ENCODE results near the gene NDC80. TPM values are rescaled to one million over a fixed set of nuclear protein-coding genes. Genes with fewer than 3 reads are reported as not detected.

NDC80 gene
- total RNA-seq, 1 experiment from 2014 or later, result 36.0 TPM

DNA sequence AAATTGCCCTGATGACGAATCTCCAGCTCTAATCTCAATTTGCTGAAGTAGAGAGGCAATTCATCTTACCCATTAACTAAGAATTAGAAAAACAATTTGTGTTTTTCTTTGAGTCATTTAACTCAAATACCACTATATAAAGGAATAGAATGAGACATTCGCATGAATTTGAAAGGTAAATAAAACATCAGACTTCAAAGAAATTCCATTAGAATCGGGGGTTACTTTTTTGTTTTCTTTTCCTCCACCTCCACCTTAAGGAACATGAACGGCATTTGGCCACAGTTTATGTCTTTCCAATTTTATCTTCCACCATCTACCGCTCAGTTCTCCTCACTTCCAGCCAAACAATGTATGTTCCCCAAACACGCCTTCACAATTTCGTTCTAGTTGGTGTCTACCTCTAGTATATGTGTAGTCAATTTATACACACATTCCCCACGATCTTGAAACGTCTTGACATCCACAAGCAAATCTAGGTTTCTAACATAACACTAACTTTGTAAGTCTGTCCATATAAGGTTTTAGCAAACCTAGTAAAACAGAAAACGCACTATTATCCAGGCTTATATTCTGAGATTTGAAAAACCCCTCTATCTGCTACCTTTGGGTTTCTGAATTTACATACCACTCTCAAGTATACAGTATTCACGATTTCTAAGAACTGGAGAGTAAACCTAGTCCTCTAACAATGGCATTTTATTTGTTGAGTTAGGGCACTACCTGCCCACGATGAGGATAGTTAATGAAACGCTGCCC, 83.0 kb downstream of the NDC80 start:
- in situ Hi-C loops (cut with HindIII; ENCODE audit: low pct_unique_long_range_greater_than_20kb, low sequenced_read_pairs) (no loop called here), intact Hi-C loops (cut with micrococcal nuclease; ENCODE audit: unreplicated experiment) (no loop called here)
- Histone ChIP-seq H3K9me3 (ENCODE audit: control insufficient read depth, insufficient read depth, low read depth, low read length) (no peaks in the 10 kb centered on the region), H3K27me3 (ENCODE audit: control insufficient read depth, insufficient read depth, low read length) (no peaks in the 10 kb centered on the region), H3K4me1 (ENCODE audit: control insufficient read depth, insufficient read depth, low read length) (peaks cover 19% of the 10 kb centered on the region), H3K36me3 (ENCODE audit: control insufficient read depth, insufficient read depth, low read length) (peaks cover 6% of the 10 kb centered on the region; the same call in 1 of the 2 replicates), H3K4me3 (ENCODE audit: low read depth in 2 of 2, low read length in 2 of 2) (peak overlapping the region; percentile 82 to 94), H3K27ac (ENCODE audit: low read length) (peak overlapping the region; percentile 89)
- DNase-seq (ENCODE audit: low read depth, low spot score), result no peak
- ChIA-PET CTCF (no interaction called here), POLR2A (no interaction called here)
- no peak for ATAC-seq
- TSS peak; percentile 92 for BruUV-seq (replicated peaks)
- no peak for TF ChIP-seq REST (IDR thresholded peaks at IDR 0.05; ENCODE audit: insufficient read depth in 1 of 2, low read depth in 2 of 2, low read length in 1 of 2)
- no peak for TF ChIP-seq SIN3A (IDR thresholded peaks at IDR 0.05; ENCODE audit: borderline replicate concordance, insufficient read depth, low read depth, low read length)
- no peak for TF ChIP-seq TCF7L2 (IDR thresholded peaks at IDR 0.05; ENCODE audit: low read depth, low read length)
- no peak for TF ChIP-seq POLR2AphosphoS5 (IDR thresholded peaks at IDR 0.05; ENCODE audit: low read depth, low read length)
- TF ChIP-seq CTCF (IDR thresholded peaks at IDR 0.05), result no peak

DNA sequence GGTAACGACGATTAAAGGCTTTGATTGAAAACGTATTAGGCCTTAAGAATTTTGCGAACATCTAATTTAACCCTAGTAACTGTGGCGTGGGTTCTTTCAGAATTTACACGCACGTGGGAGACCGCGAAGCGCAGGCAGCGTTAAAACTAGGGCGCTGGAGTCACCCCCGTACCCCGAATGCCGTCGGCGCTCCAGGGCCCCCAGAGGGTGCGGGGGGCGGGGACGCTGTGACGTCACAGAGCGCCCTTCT, 83.5 kb downstream of the NDC80 start:
- no TSS peak for BruUV-seq (replicated peaks)
- H3K27me3 ChIP-seq (ENCODE audit: control insufficient read depth, insufficient read depth, low read length), result no peaks in the 10 kb centered on the region
- H3K4me3 ChIP-seq (ENCODE audit: low read depth in 2 of 2, low read length in 2 of 2), result peak overlapping the region; percentile 82 to 94
- ChIA-PET CTCF (no interaction called here), POLR2A (no interaction called here)
- no peaks in the 10 kb centered on the region for H3K9me3 ChIP-seq (ENCODE audit: control insufficient read depth, insufficient read depth, low read depth, low read length)
- ATAC-seq, result peak; percentile 66
- DNase-seq (ENCODE audit: low read depth, low spot score), result no peak
- peak overlapping the region; percentile 89 for H3K27ac ChIP-seq (ENCODE audit: low read length)
- H3K36me3 ChIP-seq (ENCODE audit: control insufficient read depth, insufficient read depth, low read length), result peaks cover 6% of the 10 kb centered on the region; the same call in 1 of the 2 replicates
- H3K4me1 ChIP-seq (ENCODE audit: control insufficient read depth, insufficient read depth, low read length), result peaks cover 21% of the 10 kb centered on the region
- in situ Hi-C loops (cut with HindIII; ENCODE audit: low pct_unique_long_range_greater_than_20kb, low sequenced_read_pairs) (no loop called here), intact Hi-C loops (cut with micrococcal nuclease; ENCODE audit: unreplicated experiment) (no loop called here)
- TF ChIP-seq SIN3A (IDR thresholded peaks at IDR 0.05; ENCODE audit: borderline replicate concordance, insufficient read depth, low read depth, low read length) (no peak), REST (IDR thresholded peaks at IDR 0.05; ENCODE audit: insufficient read depth in 1 of 2, low read depth in 2 of 2, low read length in 1 of 2) (no peak), CTCF (IDR thresholded peaks at IDR 0.05) (no peak), TCF7L2 (IDR thresholded peaks at IDR 0.05; ENCODE audit: low read depth, low read length) (no peak), POLR2AphosphoS5 (IDR thresholded peaks at IDR 0.05; ENCODE audit: low read depth, low read length) (no peak)

Data from Panc1 (cell line).